SK-N-SH (cell line): ENCODE measurements around the gene CAPZA2.

Experiments
- CHD2 ChIP-seq: fragments of 150-350 bp; IDR thresholded peaks from 2 replicates; pipeline ENCODE4 v1.6.1; 2018; ENCODE audit warnings: low read length; ENCODE audit not compliant: partially characterized antibody
- EP300 ChIP-seq, 2 experiments: IDR thresholded peaks; 2 replicates each; pipeline versions ENCODE4 v1.4.0 to v1.6.1; 2012; ENCODE audit warnings: borderline replicate concordance in 1 of 2, low read depth in 1 of 2, low read length in 1 of 2
- EZH2phosphoT487 ChIP-seq: fragments of 200-600 bp; sonication (generic); IDR thresholded peaks from 2 replicates; pipeline ENCODE4 v1.6.1; 2017; ENCODE audit warnings: low read depth, mixed run types, mild to moderate bottlenecking, antibody characterized with exemption, moderate library complexity, borderline replicate concordance
- FOXJ3 ChIP-seq: sonication (generic); formaldehyde crosslinking; IDR thresholded peaks from 2 replicates; pipeline ENCODE4 v1.5.1; 2020; ENCODE audit warnings: mild to moderate bottlenecking, missing genetic modification reagents
- GABPA ChIP-seq: IDR thresholded peaks from 2 replicates; pipeline ENCODE4 v1.4.0; 2012; ENCODE audit warnings: low read depth, mild to moderate bottlenecking
- JUND ChIP-seq: IDR thresholded peaks from 2 replicates; pipeline ENCODE4 v1.4.0; 2012
- NFIC ChIP-seq: IDR thresholded peaks from 2 replicates; pipeline ENCODE4 v1.4.0; 2012; ENCODE audit warnings: borderline replicate concordance
- POLR2AphosphoS5 ChIP-seq: IDR thresholded peaks from 2 replicates; pipeline ENCODE4 v1.6.1; 2012; ENCODE audit warnings: low read depth, low read length
- RAD21 ChIP-seq: IDR thresholded peaks from 2 replicates; pipeline ENCODE4 v1.6.1; 2012; ENCODE audit warnings: mild to moderate bottlenecking, low read length
- SMC3 ChIP-seq: IDR thresholded peaks from 2 replicates; pipeline ENCODE4 v1.6.1; 2012; ENCODE audit warnings: low read depth, low read length, improper control_type of control experiment
- TCF12 ChIP-seq: IDR thresholded peaks from 2 replicates; pipeline ENCODE4 v1.4.0; 2012
- TF ChIP-seq, protein P1 (sequence below): fragments of 200-600 bp; sonication (generic); IDR thresholded peaks from 2 replicates; pipeline ENCODE4 v1.6.1; 2017; ENCODE audit warnings: antibody characterized with exemption, mild to moderate bottlenecking, moderate library complexity
- TF ChIP-seq, protein P2 (sequence below): fragments of 150-350 bp; IDR thresholded peaks from 2 replicates; pipeline ENCODE4 v1.6.1; 2017; ENCODE audit warnings: antibody characterized with exemption, low read length, low read depth, borderline replicate concordance
- TF ChIP-seq, protein P3 (sequence below): IDR thresholded peaks from 2 replicates; pipeline ENCODE4 v1.4.0; 2012; ENCODE audit warnings: low read depth, borderline replicate concordance

DNA sequence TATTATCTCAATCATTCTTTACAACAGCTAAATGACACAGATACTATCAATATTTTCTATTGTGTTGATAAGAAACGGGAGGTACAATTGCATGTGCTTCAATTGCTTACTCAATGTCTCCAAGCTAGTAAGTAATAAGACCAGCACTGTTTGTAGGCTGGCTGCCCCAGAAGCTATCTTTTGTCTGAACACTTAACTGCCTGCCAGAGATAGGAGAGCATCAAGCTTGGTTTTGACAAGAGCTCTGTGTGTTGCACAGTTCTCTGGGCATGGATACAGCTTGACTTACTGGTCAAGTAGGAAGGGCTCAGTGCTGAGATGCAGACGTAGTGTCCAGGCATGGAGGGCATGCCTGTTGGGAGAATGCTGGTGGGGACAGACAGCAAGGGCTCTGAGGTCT, 26.3 kb upstream of the CAPZA2 start:
- TF ChIP-seq RAD21 (no peak), EP300 (IDR thresholded peaks at IDR 0.05; ENCODE audit: borderline replicate concordance in 1 of 2, low read depth in 1 of 2, low read length in 1 of 2) (no peak), NFIC (no peak), SMC3 (no peak), GABPA (no peak), EZH2phosphoT487 (no peak), CHD2 (no peak), TCF12 (no peak), FOXJ3 (no peak), JUND (no peak), POLR2AphosphoS5 (no peak)
- TF ChIP-seq, protein P1, sequence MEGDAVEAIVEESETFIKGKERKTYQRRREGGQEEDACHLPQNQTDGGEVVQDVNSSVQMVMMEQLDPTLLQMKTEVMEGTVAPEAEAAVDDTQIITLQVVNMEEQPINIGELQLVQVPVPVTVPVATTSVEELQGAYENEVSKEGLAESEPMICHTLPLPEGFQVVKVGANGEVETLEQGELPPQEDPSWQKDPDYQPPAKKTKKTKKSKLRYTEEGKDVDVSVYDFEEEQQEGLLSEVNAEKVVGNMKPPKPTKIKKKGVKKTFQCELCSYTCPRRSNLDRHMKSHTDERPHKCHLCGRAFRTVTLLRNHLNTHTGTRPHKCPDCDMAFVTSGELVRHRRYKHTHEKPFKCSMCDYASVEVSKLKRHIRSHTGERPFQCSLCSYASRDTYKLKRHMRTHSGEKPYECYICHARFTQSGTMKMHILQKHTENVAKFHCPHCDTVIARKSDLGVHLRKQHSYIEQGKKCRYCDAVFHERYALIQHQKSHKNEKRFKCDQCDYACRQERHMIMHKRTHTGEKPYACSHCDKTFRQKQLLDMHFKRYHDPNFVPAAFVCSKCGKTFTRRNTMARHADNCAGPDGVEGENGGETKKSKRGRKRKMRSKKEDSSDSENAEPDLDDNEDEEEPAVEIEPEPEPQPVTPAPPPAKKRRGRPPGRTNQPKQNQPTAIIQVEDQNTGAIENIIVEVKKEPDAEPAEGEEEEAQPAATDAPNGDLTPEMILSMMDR = no peak
- TF ChIP-seq, protein P2, sequence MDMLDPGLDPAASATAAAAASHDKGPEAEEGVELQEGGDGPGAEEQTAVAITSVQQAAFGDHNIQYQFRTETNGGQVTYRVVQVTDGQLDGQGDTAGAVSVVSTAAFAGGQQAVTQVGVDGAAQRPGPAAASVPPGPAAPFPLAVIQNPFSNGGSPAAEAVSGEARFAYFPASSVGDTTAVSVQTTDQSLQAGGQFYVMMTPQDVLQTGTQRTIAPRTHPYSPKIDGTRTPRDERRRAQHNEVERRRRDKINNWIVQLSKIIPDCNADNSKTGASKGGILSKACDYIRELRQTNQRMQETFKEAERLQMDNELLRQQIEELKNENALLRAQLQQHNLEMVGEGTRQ = no peak
- TF ChIP-seq, protein P3, sequence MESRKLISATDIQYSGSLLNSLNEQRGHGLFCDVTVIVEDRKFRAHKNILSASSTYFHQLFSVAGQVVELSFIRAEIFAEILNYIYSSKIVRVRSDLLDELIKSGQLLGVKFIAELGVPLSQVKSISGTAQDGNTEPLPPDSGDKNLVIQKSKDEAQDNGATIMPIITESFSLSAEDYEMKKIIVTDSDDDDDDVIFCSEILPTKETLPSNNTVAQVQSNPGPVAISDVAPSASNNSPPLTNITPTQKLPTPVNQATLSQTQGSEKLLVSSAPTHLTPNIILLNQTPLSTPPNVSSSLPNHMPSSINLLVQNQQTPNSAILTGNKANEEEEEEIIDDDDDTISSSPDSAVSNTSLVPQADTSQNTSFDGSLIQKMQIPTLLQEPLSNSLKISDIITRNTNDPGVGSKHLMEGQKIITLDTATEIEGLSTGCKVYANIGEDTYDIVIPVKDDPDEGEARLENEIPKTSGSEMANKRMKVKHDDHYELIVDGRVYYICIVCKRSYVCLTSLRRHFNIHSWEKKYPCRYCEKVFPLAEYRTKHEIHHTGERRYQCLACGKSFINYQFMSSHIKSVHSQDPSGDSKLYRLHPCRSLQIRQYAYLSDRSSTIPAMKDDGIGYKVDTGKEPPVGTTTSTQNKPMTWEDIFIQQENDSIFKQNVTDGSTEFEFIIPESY = no peak
